Ascending aorta (tissue), 2 donors: ENCODE results near the gene OR2AT4. TPM values are rescaled to one million over a fixed set of nuclear protein-coding genes. Genes with fewer than 3 reads are reported as not detected.

Experiments used
- DNase-seq, 2 donors: peaks; one replicate each; pipeline ENCODE4 v3.0.0-alpha.2; 2019; ENCODE audit warnings: low spot score in 2 of 2
- H3K27ac ChIP-seq, 2 donors: fragments of 200-600 bp; sonication (generic); one replicate each; pipeline ENCODE4 v1.5.1; 2016 to 2017; ENCODE audit warnings: mild to moderate bottlenecking in 1 of 2
- H3K27me3 ChIP-seq: fragments of 200-600 bp; sonication (generic); one replicate; pipeline ENCODE4 v1.5.1; 2017
- H3K36me3 ChIP-seq, 2 donors: fragments of 200-600 bp; sonication (generic); one replicate each; pipeline ENCODE4 v1.5.1; 2016
- H3K4me1 ChIP-seq, 2 donors: fragments of 200-600 bp; sonication (generic); one replicate each; pipeline ENCODE4 v1.5.1; 2016 to 2017; ENCODE audit warnings: mild to moderate bottlenecking in 1 of 2
- H3K4me3 ChIP-seq, 2 donors: fragments of 200-600 bp; sonication (generic); one replicate each; pipeline ENCODE4 v1.5.1; 2016 to 2017; ENCODE audit warnings: mild to moderate bottlenecking in 1 of 2
- H3K9me3 ChIP-seq, 2 donors: fragments of 200-600 bp; sonication (generic); one replicate each; pipeline ENCODE4 v1.5.1; 2016
- CTCF ChIP-seq, 3 experiments: fragments of 200-600 bp in 2 of 3; fragments of 450-650 bp in 1 of 3; sonication (generic) in 2 of 3; IDR thresholded peaks; one replicate each; pipeline ENCODE4 v1.5.1; 2016 to 2019; ENCODE audit warnings: antibody characterized with exemption in 3 of 3, mild to moderate bottlenecking in 1 of 3, moderate library complexity in 1 of 3
- intact Hi-C: fragments of 100-400 bp; cut with DNase I; formaldehyde crosslinking; loops from one replicate; pipeline ENCODE4 v1.15.1; 2023
- total RNA-seq: library from RNA; depleted of rRNA; stranded (reverse); fragments of >200 nt; gene quantifications from one replicate; pipeline ENCODE4 v1.1.0, GENCODE V29; 2016

OR2AT4 gene
- total RNA-seq, 1 donor from 2014 or later = not detected

DNA sequence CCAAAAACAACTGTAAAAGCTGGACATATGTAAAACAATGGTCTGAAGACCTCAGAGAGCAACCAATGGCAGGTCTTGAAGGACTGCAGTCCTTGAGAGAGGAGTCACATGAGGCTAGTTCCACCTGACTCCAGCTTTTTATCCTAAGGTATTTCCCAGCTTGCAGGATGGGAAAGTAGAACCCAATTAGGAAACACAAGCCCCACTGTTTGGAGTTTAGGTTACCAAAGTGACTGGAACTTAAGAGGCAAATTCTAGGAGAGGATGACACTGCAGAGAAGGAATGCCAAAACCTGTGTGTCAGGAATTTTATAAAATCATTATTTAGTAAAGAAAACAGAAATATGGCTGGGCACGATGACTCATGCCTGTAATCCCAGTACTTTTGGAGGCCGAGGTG, 18.4 kb downstream of the OR2AT4 start:
- intact Hi-C loops = no loop called here
- no peak overlapping the region for H3K27ac ChIP-seq
- no peak for TF ChIP-seq CTCF (IDR thresholded peaks at IDR 0.05)
- no peaks in the 10 kb centered on the region for H3K36me3 ChIP-seq
- H3K4me3 ChIP-seq = no peak overlapping the region
- H3K9me3 ChIP-seq = no peaks in the 10 kb centered on the region
- H3K4me1 ChIP-seq = no peaks in the 10 kb centered on the region
- no peak for DNase-seq
- H3K27me3 ChIP-seq = no peaks in the 10 kb centered on the region

- intact Hi-C loops = no loop called here
- no peak for TF ChIP-seq CTCF (IDR thresholded peaks at IDR 0.05)
- Histone ChIP-seq H3K27ac (no peak overlapping the region), H3K27me3 (no peaks in the 10 kb centered on the region), H3K4me3 (no peak overlapping the region), H3K9me3 (no peaks in the 10 kb centered on the region), H3K36me3 (no peaks in the 10 kb centered on the region), H3K4me1 (no peaks in the 10 kb centered on the region)
- no peak for DNase-seq
These were observed 19.4 kb downstream of the OR2AT4 start for GRCh38 chr11:75077316-75077715.

- no peak for TF ChIP-seq CTCF (IDR thresholded peaks at IDR 0.05)
- Histone ChIP-seq H3K27ac (no peak overlapping the region), H3K9me3 (no peaks in the 10 kb centered on the region), H3K27me3 (no peaks in the 10 kb centered on the region), H3K4me1 (no peaks in the 10 kb centered on the region), H3K4me3 (no peak overlapping the region), H3K36me3 (no peaks in the 10 kb centered on the region)
- intact Hi-C loops = no loop called here
- DNase-seq = no peak
These were observed 20.0 kb downstream of the OR2AT4 start for GRCh38 chr11:75076671-75077070.

GRCh38 chr11:75073459-75074190, 23.1 kb downstream of the OR2AT4 start:
- no peak overlapping the region for H3K27ac ChIP-seq
- no peak overlapping the region for H3K4me3 ChIP-seq
- H3K36me3 ChIP-seq = no peaks in the 10 kb centered on the region
- intact Hi-C loops = no loop called here
- TF ChIP-seq CTCF (IDR thresholded peaks at IDR 0.05) = no peak
- H3K27me3 ChIP-seq = no peaks in the 10 kb centered on the region
- DNase-seq = no peak
- no peaks in the 10 kb centered on the region for H3K4me1 ChIP-seq
- no peaks in the 10 kb centered on the region for H3K9me3 ChIP-seq

DNA sequence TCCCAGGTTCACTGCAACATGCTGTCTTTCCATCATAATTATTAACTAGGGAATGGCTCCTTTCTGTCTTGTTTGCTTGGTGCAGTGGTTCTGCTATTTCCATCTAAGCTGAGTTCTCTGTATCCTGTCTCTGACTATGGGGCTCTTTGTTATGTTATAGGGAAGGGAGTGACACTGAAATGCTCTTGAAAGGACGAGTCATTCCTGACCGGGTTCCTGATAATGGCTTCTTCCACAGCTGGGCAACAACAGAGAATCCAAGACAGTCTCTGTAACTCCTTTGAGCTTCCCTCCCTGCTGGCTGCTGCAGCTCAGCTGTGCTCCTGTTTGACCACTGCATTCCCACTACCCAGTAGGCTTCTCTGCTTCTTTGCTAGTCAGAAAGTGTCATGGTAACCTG, 24.1 kb downstream of the OR2AT4 start:
- H3K4me3 ChIP-seq = no peak overlapping the region
- no peaks in the 10 kb centered on the region for H3K36me3 ChIP-seq
- no peaks in the 10 kb centered on the region for H3K9me3 ChIP-seq
- H3K27me3 ChIP-seq = no peaks in the 10 kb centered on the region
- no peaks in the 10 kb centered on the region for H3K4me1 ChIP-seq
- H3K27ac ChIP-seq = no peak overlapping the region
- TF ChIP-seq CTCF (IDR thresholded peaks at IDR 0.05) = no peak
- intact Hi-C loops = no loop called here
- no peak for DNase-seq

DNA sequence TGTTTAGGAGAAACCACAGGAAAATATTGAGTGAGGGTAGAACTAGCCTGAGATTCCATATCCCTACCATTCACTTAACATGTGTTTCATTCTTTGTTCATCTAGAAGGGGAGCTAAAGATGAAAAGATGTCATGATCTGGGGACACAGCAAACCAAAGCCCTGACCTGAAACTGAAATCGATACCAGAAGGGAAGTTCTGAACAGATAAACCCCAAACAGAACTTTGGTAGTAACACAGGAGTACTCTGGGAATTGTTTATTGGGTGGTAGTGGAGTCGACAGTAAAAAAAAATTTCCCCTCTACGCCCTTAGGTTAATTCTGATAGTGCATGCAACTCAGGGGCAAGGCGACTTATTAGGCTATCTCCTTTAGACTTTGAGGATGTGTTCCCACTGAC, 27.2 kb downstream of the OR2AT4 start:
- no peaks in the 10 kb centered on the region for H3K27me3 ChIP-seq
- TF ChIP-seq CTCF (IDR thresholded peaks at IDR 0.05) = no peak
- H3K27ac ChIP-seq = no peak overlapping the region
- no peaks in the 10 kb centered on the region for H3K9me3 ChIP-seq
- intact Hi-C loops = no loop called here
- no peaks in the 10 kb centered on the region for H3K36me3 ChIP-seq
- no peaks in the 10 kb centered on the region for H3K4me1 ChIP-seq
- no peak overlapping the region for H3K4me3 ChIP-seq
- no peak for DNase-seq
